ENCODE data around the gene CNN3.

DNA sequence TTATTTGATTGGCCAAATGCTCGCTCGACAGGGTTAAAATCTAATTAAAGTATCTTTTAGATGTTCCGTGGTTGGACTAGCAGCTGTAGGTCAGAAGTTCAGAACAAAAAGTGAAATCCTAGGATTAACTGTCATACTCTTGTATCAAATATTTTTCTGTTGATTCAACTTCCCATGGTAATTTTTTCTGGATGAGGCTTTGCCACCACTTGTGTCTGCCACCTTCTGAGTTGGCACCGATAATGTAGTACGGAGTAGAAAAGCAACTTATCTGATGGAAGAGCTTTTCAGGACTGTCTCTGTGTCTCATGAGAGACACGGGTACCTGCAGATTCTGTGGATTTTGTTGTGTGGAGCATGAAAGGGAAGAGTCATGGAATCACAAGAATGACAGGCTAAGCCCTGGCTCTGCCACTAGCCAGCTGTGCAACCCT is 44.6 kb upstream of the CNN3 start:
- TF ChIP-seq ESRRA (CRISPR knock-in tag; IDR thresholded peaks at IDR 0.05; ENCODE audit: borderline replicate concordance) = no peak
- TF ChIP-seq, protein P1, sequence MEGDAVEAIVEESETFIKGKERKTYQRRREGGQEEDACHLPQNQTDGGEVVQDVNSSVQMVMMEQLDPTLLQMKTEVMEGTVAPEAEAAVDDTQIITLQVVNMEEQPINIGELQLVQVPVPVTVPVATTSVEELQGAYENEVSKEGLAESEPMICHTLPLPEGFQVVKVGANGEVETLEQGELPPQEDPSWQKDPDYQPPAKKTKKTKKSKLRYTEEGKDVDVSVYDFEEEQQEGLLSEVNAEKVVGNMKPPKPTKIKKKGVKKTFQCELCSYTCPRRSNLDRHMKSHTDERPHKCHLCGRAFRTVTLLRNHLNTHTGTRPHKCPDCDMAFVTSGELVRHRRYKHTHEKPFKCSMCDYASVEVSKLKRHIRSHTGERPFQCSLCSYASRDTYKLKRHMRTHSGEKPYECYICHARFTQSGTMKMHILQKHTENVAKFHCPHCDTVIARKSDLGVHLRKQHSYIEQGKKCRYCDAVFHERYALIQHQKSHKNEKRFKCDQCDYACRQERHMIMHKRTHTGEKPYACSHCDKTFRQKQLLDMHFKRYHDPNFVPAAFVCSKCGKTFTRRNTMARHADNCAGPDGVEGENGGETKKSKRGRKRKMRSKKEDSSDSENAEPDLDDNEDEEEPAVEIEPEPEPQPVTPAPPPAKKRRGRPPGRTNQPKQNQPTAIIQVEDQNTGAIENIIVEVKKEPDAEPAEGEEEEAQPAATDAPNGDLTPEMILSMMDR (IDR thresholded peaks at IDR 0.05) = no peak
- TF ChIP-seq, protein P2, sequence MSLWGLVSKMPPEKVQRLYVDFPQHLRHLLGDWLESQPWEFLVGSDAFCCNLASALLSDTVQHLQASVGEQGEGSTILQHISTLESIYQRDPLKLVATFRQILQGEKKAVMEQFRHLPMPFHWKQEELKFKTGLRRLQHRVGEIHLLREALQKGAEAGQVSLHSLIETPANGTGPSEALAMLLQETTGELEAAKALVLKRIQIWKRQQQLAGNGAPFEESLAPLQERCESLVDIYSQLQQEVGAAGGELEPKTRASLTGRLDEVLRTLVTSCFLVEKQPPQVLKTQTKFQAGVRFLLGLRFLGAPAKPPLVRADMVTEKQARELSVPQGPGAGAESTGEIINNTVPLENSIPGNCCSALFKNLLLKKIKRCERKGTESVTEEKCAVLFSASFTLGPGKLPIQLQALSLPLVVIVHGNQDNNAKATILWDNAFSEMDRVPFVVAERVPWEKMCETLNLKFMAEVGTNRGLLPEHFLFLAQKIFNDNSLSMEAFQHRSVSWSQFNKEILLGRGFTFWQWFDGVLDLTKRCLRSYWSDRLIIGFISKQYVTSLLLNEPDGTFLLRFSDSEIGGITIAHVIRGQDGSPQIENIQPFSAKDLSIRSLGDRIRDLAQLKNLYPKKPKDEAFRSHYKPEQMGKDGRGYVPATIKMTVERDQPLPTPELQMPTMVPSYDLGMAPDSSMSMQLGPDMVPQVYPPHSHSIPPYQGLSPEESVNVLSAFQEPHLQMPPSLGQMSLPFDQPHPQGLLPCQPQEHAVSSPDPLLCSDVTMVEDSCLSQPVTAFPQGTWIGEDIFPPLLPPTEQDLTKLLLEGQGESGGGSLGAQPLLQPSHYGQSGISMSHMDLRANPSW (CRISPR knock-in tag; conservative IDR thresholded peaks at IDR 0.05; ENCODE audit: low read depth) = no peak
